GM12878 (cell line): ENCODE measurements around the gene SORCS2. TPM values are rescaled to one million over a fixed set of nuclear protein-coding genes. Genes with fewer than 3 reads are reported as not detected.

Experiments used
- EP300 ChIP-seq, 2 experiments: fragments of 150-350 bp in 1 of 2; IDR thresholded peaks; 2 replicates each; pipeline ENCODE4 v1.6.1; 2011 to 2012; ENCODE audit warnings: low read depth in 2 of 2, low read length in 2 of 2, borderline replicate concordance in 1 of 2, improper control_type of control experiment in 1 of 2, inconsistent platforms in 1 of 2; ENCODE audit not compliant: control insufficient read depth in 1 of 2
- HDAC6 ChIP-seq: fragments of 200-600 bp; sonication (generic); IDR thresholded peaks from one replicate; pipeline ENCODE4 v1.8.0; 2017; ENCODE audit warnings: antibody characterized with exemption; ENCODE audit not compliant: unreplicated experiment
- IKZF2 ChIP-seq, 2 experiments: fragments of 450-650 bp; IDR thresholded peaks; 2 replicates each; pipeline ENCODE4 v1.6.1; 2017; ENCODE audit warnings: mild to moderate bottlenecking in 2 of 2, moderate library complexity in 2 of 2
- MEF2A ChIP-seq: IDR thresholded peaks from 2 replicates; pipeline ENCODE4 v1.6.1; 2011; ENCODE audit warnings: low read depth, mild to moderate bottlenecking, low read length, moderate library complexity; ENCODE audit not compliant: insufficient read depth
- NR2C2 ChIP-seq: IDR thresholded peaks from 2 replicates; pipeline ENCODE4 v1.6.1; 2011; ENCODE audit warnings: borderline replicate concordance, low read depth; ENCODE audit not compliant: control insufficient read depth, insufficient read length
- POLR2A ChIP-seq: IDR thresholded peaks from 2 replicates; pipeline ENCODE4 v1.6.1; 2011; ENCODE audit warnings: low read depth, mild to moderate bottlenecking, low read length
- RFX5 ChIP-seq: IDR thresholded peaks from 2 replicates; pipeline ENCODE4 v1.6.1; 2011; ENCODE audit warnings: low read depth, low read length, improper control_type of control experiment
- SMAD5 ChIP-seq: IDR thresholded peaks from 2 replicates; pipeline ENCODE4 v1.6.1; 2016; ENCODE audit warnings: antibody characterized with exemption, low read depth
- ZNF207 ChIP-seq: fragments of 450-650 bp; IDR thresholded peaks from 2 replicates; pipeline ENCODE4 v1.6.1; 2014; ENCODE audit warnings: antibody characterized with exemption, mild to moderate bottlenecking, borderline replicate concordance
- ZNF24 ChIP-seq: fragments of 450-650 bp; IDR thresholded peaks from 2 replicates; pipeline ENCODE4 v1.6.1; 2017; ENCODE audit warnings: antibody characterized with exemption, mild to moderate bottlenecking
- polyA plus RNA-seq, 11 experiments: library from polyadenylated mRNA; depleted of rRNA in 4 of 11; unstranded in 6 of 11; stranded (reverse) in 5 of 11; fragments of >200 nt; fragmentation: Nextera tagmentation in 4 of 11; fragmentation: Illumina TruSeq in 1 of 11; extraction: Ambion mirVana in 4 of 11; extraction: Trizol in 1 of 11; gene quantifications; 1 replicate in 1 of 11; 2 replicates in 10 of 11; pipeline versions ENCODE4 v1.2.1 to v1.2.3, GENCODE V29; 2011 to 2016; ENCODE audit warnings: inconsistent platforms in 2 of 11, missing spikeins in 2 of 11, low read depth in 1 of 11
- total RNA-seq, 4 experiments: library from RNA; depleted of rRNA in 3 of 4; stranded (reverse); fragments of >200 nt in 3 of 4; fragmentation: Illumina TruSeq in 1 of 4; extraction: Trizol in 1 of 4; gene quantifications; 2 replicates each; pipeline versions ENCODE4 v1.2.1 to v1.2.3, GENCODE V29; 2013 to 2021
- TF ChIP-seq, protein P1 (sequence below): IDR thresholded peaks from 2 replicates; pipeline ENCODE4 v1.6.1; 2012; ENCODE audit warnings: mild to moderate bottlenecking, low read depth, low read length
- TF ChIP-seq, protein P2 (sequence below): fragments of 450-650 bp; formaldehyde crosslinking; IDR thresholded peaks from 2 replicates; pipeline ENCODE4 v1.4.0; 2022; ENCODE audit warnings: mild to moderate bottlenecking, moderate library complexity

Gene SORCS2
- total and polyA plus RNA-seq, 10 of the 15 experiments (the other 5 are each of a cell fraction or from before 2014, with no cell fraction given) = 0.01 to 0.15 (median 0.05) TPM; not detected in 5

DNA sequence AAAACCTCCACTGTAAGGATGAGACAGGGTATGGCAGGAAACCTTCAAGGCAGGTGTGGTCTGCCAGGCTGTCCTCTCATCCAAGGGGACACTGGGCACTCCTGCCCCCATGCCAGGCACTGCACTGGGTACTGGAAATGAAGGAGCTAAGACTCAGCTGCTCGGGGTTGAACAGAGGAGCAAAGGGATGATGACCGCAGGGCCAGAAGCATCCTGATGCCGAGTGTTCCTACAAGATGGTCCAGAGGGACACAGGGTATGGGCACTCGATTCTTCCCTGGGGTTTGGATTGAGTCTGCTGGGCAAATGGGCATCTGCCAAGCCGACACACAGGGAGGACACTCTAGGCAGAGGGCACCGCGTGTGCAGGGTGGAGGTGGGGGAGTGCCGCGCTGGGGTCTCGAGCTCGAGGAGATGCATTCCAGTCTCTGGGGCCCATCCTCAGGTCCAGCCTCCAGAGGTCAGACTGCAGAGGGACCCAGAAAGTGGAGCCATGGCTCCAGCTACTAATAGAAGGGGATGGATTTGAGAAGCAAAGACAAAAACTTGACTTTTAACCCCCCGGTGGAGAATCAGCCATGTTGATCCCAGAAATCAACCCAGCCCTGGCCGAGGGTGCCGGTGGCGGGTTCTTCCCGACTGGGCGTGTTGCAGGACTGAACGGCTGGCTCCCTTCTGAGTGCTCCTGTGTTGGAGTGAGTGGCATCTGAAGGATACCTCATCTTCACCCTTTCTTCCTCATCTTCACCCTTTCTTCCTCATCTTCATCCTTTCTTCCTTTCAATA lies 500.3 kb downstream of the SORCS2 start (continued):
- TF ChIP-seq, protein P1, sequence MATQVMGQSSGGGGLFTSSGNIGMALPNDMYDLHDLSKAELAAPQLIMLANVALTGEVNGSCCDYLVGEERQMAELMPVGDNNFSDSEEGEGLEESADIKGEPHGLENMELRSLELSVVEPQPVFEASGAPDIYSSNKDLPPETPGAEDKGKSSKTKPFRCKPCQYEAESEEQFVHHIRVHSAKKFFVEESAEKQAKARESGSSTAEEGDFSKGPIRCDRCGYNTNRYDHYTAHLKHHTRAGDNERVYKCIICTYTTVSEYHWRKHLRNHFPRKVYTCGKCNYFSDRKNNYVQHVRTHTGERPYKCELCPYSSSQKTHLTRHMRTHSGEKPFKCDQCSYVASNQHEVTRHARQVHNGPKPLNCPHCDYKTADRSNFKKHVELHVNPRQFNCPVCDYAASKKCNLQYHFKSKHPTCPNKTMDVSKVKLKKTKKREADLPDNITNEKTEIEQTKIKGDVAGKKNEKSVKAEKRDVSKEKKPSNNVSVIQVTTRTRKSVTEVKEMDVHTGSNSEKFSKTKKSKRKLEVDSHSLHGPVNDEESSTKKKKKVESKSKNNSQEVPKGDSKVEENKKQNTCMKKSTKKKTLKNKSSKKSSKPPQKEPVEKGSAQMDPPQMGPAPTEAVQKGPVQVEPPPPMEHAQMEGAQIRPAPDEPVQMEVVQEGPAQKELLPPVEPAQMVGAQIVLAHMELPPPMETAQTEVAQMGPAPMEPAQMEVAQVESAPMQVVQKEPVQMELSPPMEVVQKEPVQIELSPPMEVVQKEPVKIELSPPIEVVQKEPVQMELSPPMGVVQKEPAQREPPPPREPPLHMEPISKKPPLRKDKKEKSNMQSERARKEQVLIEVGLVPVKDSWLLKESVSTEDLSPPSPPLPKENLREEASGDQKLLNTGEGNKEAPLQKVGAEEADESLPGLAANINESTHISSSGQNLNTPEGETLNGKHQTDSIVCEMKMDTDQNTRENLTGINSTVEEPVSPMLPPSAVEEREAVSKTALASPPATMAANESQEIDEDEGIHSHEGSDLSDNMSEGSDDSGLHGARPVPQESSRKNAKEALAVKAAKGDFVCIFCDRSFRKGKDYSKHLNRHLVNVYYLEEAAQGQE = no peak
- no peak for TF ChIP-seq IKZF2 (IDR thresholded peaks at IDR 0.05)
- TF ChIP-seq RFX5 = no peak
- TF ChIP-seq NR2C2 = no peak
- no peak for TF ChIP-seq EP300 (IDR thresholded peaks at IDR 0.05; ENCODE audit: borderline replicate concordance in 1 of 2, control insufficient read depth in 1 of 2, low read depth in 2 of 2, low read length in 2 of 2)
- no peak for TF ChIP-seq MEF2A
- TF ChIP-seq HDAC6 = no peak
- no peak for TF ChIP-seq ZNF207
- TF ChIP-seq POLR2A = no peak
- no peak for TF ChIP-seq ZNF24
- no peak for TF ChIP-seq SMAD5
- TF ChIP-seq, protein P2, sequence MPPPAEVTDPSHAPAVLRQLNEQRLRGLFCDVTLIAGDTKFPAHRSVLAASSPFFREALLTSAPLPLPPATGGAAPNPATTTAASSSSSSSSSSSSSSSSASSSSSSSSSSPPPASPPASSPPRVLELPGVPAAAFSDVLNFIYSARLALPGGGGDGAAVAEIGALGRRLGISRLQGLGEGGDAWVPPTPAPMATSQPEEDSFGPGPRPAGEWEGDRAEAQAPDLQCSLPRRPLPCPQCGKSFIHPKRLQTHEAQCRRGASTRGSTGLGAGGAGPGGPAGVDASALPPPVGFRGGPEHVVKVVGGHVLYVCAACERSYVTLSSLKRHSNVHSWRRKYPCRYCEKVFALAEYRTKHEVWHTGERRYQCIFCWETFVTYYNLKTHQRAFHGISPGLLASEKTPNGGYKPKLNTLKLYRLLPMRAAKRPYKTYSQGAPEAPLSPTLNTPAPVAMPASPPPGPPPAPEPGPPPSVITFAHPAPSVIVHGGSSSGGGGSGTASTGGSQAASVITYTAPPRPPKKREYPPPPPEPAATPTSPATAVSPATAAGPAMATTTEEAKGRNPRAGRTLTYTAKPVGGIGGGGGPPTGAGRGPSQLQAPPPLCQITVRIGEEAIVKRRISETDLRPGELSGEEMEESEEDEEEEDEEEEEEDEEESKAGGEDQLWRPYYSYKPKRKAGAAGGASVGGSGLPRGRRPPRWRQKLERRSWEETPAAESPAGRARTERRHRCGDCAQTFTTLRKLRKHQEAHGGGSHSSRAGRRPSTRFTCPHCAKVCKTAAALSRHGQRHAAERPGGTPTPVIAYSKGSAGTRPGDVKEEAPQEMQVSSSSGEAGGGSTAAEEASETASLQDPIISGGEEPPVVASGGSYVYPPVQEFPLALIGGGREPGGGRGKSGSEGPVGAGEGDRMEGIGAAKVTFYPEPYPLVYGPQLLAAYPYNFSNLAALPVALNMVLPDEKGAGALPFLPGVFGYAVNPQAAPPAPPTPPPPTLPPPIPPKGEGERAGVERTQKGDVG (CRISPR knock-in tag) = no peak
